Posterior vena cava (tissue), 2 donors: ENCODE data around the gene CCL4. TPM values are rescaled to one million over a fixed set of nuclear protein-coding genes. Genes with fewer than 3 reads are reported as not detected.
"Not testable (repeated sequence)": the region's sequence is repeated elsewhere in the genome, so short reads cannot be mapped to it uniquely, and the experiment has no call there.

ENCODE experiments used
- DNase-seq: peaks from one replicate; pipeline ENCODE4 v3.0.0-alpha.2; 2020; ENCODE audit warnings: low spot score
- intact Hi-C, 2 donors: fragments of 100-400 bp; cut with DNase I; formaldehyde crosslinking; loops; one replicate each; pipeline versions ENCODE4 v1.14.1 to v1.14.2; 2022 to 2023
- total RNA-seq, 2 donors: library from RNA; stranded (reverse); fragmentation: NEBNext Ultra II Directional; extraction: Animal tissue kit (Norgen Biotek cat#: 25700); gene quantifications; one replicate each; pipeline ENCODE4 v1.2.1, GENCODE V29; 2021
- donor health status: DM: yes; HTN: yes; CAD: no.
- donor health status: DM: yes; HTN: yes; CAD: no.

CCL4 gene
- total RNA-seq, 2 donors from 2014 or later, result 2.3 to 2.6 TPM

GRCh38 chr17:36086791-36087190 lies 16.8 kb upstream of the CCL4 start:
- intact Hi-C loops, result no loop called here
- no peak for DNase-seq

GRCh38 chr17:36087471-36087870 lies 16.2 kb upstream of the CCL4 start:
- intact Hi-C loops, DNase-seq: not testable (repeated sequence)

GRCh38 chr17:36087897-36088572 lies 15.6 kb upstream of the CCL4 start:
- DNase-seq, intact Hi-C loops: not testable (repeated sequence)

- DNase-seq, result no peak
- intact Hi-C loops, result no loop called here
Observed at GRCh38 chr17:36088670-36089338, 14.8 kb upstream of the CCL4 start.

GRCh38 chr17:36089339-36089865 lies 14.2 kb upstream of the CCL4 start:
- no peak for DNase-seq
- intact Hi-C loops, result no loop called here

GRCh38 chr17:36089888-36090836 lies 13.5 kb upstream of the CCL4 start, which contains the start of gene CCL3:
TSS of gene CCL3 (minus strand) at chr17:36090143. CDS start at chr17:36090058, 85 bp downstream.
- no peak for DNase-seq
- intact Hi-C loops, result no loop called here

- intact Hi-C loops, result no loop called here
- DNase-seq, result no peak
Observed at GRCh38 chr17:36092230-36092629, 11.4 kb upstream of the CCL4 start.

- intact Hi-C loops, result not testable (repeated sequence)
Observed at GRCh38 chr17:36092715-36093114, 10.9 kb upstream of the CCL4 start.

GRCh38 chr17:36094232-36094631 lies 9.4 kb upstream of the CCL4 start:
- no peak for DNase-seq
- intact Hi-C loops, result no loop called here

More at GRCh38 chr17:36092715-36093114, 10.9 kb upstream of the CCL4 start:
- not testable (repeated sequence) for DNase-seq

- DNase-seq, result no peak
- intact Hi-C loops, result no loop called here
Observed at GRCh38 chr17:36094746-36095145, 8.9 kb upstream of the CCL4 start.

GRCh38 chr17:36095992-36096391 lies 7.6 kb upstream of the CCL4 start:
- intact Hi-C loops, result no loop called here
- DNase-seq, result no peak

- intact Hi-C loops, result loop anchor here in 1 of 2 donors (1.0 kb wide), 1 partner anchor 25 kb away; no protein-coding TSS in a partner anchor
- not testable (repeated sequence) for DNase-seq
Observed at GRCh38 chr17:36099004-36099403, 4.6 kb upstream of the CCL4 start.

GRCh38 chr17:36104246-36104645 lies 619 bp downstream of the CCL4 start:
- DNase-seq, intact Hi-C loops: not testable (repeated sequence)

- DNase-seq, result no peak
- intact Hi-C loops, result no loop called here
Observed at GRCh38 chr17:36104701-36105181, 1.1 kb downstream of the CCL4 start.

GRCh38 chr17:36105781-36106492 lies 2.3 kb downstream of the CCL4 start:
- intact Hi-C loops, result no loop called here
- DNase-seq, result no peak

GRCh38 chr17:36106493-36106835 lies 2.8 kb downstream of the CCL4 start:
- no peak for DNase-seq
- intact Hi-C loops, result no loop called here

GRCh38 chr17:36107660-36108059 lies 4.0 kb downstream of the CCL4 start:
- intact Hi-C loops, result no loop called here
- no peak for DNase-seq

- intact Hi-C loops, result not testable (repeated sequence)
Observed at GRCh38 chr17:36108265-36108664, 4.6 kb downstream of the CCL4 start.

GRCh38 chr17:36111068-36111490 lies 7.5 kb downstream of the CCL4 start:
- no peak for DNase-seq
- intact Hi-C loops, result no loop called here

More at GRCh38 chr17:36108265-36108664, 4.6 kb downstream of the CCL4 start:
- DNase-seq, result not testable (repeated sequence)
